NCI-H2227 (cell line): Measurements from ENCODE around the gene LRRC51.

ENCODE experiments used
- DNase-seq: peaks from one replicate; lab custom pipeline; 2025; ENCODE audit not compliant: unreplicated experiment; lab: John Stamatoyannopoulos, UW

The LRRC51 gene

DNA sequence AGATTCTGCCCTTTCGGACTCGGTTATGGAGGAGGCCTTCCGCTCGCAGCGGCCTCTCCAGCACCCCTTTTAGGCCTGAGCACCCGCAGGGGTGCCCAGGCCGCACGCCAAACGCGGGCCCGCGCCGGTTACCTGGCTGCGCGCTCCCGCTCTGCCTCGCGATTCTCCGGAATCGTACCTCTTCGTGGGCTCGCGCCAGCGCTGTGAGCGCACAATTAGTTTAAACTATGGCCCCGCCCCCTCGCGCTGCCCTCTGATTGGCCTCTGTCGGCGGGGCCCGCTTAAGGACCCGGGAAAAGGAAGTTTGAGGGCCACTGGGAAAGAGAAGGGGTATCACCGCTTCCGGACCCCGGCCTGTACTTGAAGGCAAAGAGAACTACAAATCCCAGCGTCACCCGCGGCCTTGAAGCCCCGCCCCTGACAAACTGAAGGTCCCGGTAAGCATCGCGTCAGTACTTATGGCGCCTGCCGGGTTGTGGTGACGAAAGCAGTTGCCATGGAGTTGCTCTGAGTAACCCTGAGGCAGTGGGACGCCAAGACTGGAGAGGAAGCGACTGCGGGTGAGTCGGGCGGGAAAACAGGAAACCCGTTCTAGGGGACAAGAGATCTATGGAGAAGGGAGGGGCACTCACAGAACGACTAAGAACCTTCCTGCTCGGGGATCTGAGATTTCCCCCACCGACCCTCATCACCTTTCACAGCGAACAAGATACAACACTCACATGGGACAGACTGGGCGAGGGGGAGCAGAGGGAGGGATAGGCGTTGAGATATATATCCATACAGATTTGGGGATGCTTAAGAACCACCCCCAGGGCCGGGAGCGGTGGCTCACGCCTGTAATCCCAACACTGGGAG, at the start of gene LRRC51, which contains the start of gene NUMA1:
LRRC51 (plus strand) TSS at position 525 of the 858 bp plus-strand sequence. CDS start 8,234 bp downstream, outside the sequence.
NUMA1 (minus strand) TSS at position 217 of the 858 bp plus-strand sequence. CDS start 44,599 bp downstream, outside the sequence.
- peak; percentile 99 for DNase-seq

- DNase-seq = no peak
These were observed 44.0 kb upstream of the LRRC51 start for GRCh38 chr11:72036687-72037086.

GRCh38 chr11:72037554-72038311, 42.9 kb upstream of the LRRC51 start:
- no peak for DNase-seq

DNA sequence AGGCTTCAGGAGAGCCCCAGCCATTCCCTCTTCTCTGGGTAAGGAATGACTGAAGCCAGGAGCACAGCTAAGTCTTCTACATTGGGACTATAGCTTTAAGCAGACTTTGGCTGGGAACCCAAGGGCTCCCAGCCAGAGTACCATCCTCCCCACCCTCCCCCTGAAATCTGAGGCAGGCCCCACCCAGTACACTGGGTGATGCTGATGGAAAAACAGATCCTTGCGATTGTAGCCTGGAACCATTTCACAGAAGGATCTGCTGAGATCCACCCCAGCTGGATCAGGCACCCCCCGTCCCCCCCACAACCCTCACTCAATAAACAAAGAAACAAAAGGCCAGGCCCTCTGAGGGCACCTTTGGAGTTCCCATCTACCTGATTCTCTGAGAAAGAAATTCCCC, 42.2 kb upstream of the LRRC51 start:
- no peak for DNase-seq

GRCh38 chr11:72039031-72039855, 41.4 kb upstream of the LRRC51 start:
- DNase-seq = peak; percentile 20

GRCh38 chr11:72039856-72040401, 40.7 kb upstream of the LRRC51 start:
- DNase-seq = no peak

GRCh38 chr11:72040491-72041363, 39.9 kb upstream of the LRRC51 start:
- DNase-seq = peak; percentile 91

- peak; percentile 75 for DNase-seq
These were observed 39.1 kb upstream of the LRRC51 start for GRCh38 chr11:72041364-72042063.

- DNase-seq = no peak
These were observed 38.4 kb upstream of the LRRC51 start for GRCh38 chr11:72042064-72042745.

- DNase-seq = no peak
These were observed 34.8 kb upstream of the LRRC51 start for GRCh38 chr11:72045849-72046248.

- DNase-seq = peak; percentile 87
These were observed 31.7 kb upstream of the LRRC51 start for GRCh38 chr11:72048766-72049460.

GRCh38 chr11:72058416-72059034, 22.1 kb upstream of the LRRC51 start:
- no peak for DNase-seq

DNA sequence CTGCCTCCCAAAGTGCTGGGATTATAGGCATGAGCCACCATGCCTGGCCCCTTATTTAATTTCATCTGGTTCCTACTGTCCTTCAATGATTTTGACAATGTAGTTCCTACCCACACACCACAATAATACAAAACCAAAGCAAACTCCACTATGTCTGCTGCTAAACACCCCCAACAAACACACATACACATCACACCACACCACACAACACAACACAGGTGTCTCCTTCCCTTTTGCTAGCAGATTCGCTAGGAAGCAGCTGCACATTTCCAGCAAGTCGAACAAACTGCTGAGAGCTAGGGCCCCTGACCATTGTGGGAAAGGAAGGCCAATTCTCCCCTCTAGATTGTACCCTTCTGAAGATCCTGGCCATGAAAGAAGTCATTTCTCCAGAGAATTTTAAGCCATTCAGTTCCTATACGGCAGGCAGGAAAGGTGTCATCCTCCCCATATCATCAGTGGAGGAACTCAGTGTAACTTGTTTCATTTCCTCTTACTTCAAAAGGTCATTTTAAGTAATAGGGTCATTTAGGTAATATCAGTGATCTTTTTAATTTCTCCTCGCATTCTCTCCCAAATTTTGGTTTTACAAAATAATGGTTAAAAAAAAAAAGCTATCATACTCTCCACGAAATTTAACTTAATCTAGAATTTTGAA, 18.8 kb upstream of the LRRC51 start:
- DNase-seq = no peak

DNA sequence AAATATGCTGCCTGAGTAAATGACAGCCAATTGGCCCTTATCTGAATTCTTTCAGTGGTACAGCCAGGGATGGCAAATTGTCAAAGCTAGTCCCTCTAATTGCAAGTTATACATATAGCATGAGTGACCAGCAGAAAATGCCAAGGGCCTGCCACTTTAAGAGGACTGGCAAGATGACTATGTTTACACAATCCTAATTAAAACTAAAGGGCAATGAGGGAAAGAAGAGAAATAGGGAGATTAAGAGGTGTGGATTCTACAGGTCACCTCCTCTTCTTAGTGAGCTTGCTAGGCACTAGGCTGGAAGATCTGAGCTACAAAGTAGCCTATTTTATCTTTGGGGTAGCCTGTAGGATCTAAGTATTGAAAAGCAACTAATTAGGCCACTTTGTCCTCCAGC, 13.8 kb upstream of the LRRC51 start:
- DNase-seq = no peak

DNA sequence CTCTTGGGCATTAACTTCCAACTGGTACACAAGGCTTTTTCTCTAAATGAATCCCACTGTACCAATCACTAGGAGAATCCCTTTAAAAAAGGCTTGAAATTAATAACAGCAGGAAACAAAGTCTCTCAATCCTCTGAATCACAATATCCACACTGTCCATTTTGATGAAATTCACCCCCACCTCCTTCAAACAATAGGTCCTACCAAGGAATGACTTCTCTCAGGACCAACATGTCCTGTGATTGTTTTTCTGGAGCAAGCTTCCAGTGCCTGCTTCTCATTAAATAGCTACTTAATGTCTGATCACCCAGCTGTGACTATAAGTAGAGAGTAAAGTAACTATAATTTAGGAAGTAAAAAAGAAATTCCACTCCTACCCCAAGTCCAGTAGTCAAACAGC, 13.4 kb upstream of the LRRC51 start:
- DNase-seq = no peak

- no peak for DNase-seq
These were observed 13.0 kb upstream of the LRRC51 start for GRCh38 chr11:72067676-72068075.

GRCh38 chr11:72069200-72069599, 11.4 kb upstream of the LRRC51 start:
- no peak for DNase-seq
